GM12892 (cell line): Measurements from ENCODE around the gene SMAD6.

Source experiments
- POLR2AphosphoS5 ChIP-seq: IDR thresholded peaks from 2 replicates; pipeline ENCODE4 v1.6.1; 2011; ENCODE audit warnings: low read depth, low read length, control low read depth
- TAF1 ChIP-seq: IDR thresholded peaks from 2 replicates; pipeline ENCODE4 v1.6.1; 2011; ENCODE audit warnings: low read depth, mild to moderate bottlenecking, control low read depth, low read length, borderline replicate concordance

DNA sequence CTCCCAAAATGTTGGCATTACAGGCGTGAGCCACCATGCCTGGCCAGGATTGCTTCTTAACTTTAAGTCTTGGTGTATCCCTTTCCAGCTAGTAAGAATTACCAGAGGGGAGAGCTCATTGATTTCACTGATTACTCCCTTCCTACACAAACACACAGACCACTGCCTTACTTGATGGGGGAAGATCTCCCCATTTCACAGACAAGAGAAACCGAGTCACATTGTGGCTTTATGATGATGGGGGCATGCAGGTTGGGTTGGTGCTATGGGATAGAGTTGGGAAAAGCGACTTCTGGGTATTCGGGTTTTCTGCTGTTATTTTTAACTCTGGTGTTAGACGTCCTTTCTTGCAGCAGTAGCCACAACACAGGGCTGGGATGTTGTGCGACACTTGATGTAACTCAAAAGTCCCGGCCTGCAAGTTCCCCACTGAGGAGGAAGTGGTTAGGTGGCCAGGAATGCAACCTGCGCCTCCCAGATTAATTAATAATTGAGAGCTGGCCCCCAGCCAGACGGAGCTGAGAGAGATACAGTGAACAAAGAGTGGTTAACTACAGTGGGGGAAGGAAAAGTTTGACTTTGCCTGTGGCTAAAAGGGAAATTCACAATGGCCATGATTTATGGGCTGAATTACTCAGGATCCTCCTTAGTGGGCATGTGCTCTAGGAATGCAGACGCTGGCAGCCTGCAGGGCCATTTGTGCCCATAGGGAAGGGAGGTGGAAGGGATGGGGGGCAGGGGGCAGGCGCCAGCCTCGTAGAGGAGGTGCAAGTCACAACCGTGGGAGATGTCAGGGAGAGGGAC is 63.6 kb downstream of the SMAD6 start:
- TF ChIP-seq TAF1 (no peak), POLR2AphosphoS5 (no peak)
